Gastrocnemius medialis (tissue), 4 donors: ENCODE measurements around the gene CXCL17.

Experiments
- POLR2A ChIP-seq, 2 donors: fragments of 450-650 bp; IDR thresholded peaks; one replicate each; pipeline ENCODE4 v1.6.1; 2017; ENCODE audit warnings: antibody characterized with exemption in 2 of 2, mild to moderate bottlenecking in 2 of 2, moderate library complexity in 2 of 2
- TF ChIP-seq, protein P1 (sequence below), 5 experiments: fragments of 450-650 bp in 3 of 5; fragments of 200-600 bp in 2 of 5; sonication (generic) in 2 of 5; IDR thresholded peaks in 4 of 5; conservative IDR thresholded peaks in 1 of 5; 1 replicate in 4 of 5; 2 replicates in 1 of 5; pipeline ENCODE4 v1.5.1; 2016 to 2019; ENCODE audit warnings: antibody characterized with exemption in 5 of 5, mild to moderate bottlenecking in 3 of 5, moderate library complexity in 3 of 5

DNA sequence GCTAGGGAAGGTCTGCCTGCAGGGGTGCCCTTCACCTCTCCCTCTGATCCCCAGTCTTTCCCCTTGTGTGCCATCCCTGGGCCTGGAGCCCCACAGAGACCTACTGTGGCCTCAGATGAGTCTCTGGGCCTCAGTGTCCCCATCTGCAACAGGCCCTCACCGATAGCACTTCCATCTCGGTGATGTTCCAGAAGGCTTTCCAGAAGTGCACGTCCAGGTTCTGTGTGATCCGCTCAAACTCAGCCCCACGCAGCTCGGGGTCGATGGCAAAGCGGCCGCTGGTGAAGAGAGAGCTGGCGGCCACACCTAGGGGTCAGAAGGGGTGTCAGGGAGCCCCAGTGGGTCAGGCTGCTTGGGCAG is 35.0 kb downstream of the CXCL17 start:
- TF ChIP-seq, protein P1, sequence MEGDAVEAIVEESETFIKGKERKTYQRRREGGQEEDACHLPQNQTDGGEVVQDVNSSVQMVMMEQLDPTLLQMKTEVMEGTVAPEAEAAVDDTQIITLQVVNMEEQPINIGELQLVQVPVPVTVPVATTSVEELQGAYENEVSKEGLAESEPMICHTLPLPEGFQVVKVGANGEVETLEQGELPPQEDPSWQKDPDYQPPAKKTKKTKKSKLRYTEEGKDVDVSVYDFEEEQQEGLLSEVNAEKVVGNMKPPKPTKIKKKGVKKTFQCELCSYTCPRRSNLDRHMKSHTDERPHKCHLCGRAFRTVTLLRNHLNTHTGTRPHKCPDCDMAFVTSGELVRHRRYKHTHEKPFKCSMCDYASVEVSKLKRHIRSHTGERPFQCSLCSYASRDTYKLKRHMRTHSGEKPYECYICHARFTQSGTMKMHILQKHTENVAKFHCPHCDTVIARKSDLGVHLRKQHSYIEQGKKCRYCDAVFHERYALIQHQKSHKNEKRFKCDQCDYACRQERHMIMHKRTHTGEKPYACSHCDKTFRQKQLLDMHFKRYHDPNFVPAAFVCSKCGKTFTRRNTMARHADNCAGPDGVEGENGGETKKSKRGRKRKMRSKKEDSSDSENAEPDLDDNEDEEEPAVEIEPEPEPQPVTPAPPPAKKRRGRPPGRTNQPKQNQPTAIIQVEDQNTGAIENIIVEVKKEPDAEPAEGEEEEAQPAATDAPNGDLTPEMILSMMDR (IDR thresholded peaks at IDR 0.05 in 4 of 5, conservative IDR thresholded peaks at IDR 0.05 in 1 of 5), result no peak
- no peak for TF ChIP-seq POLR2A (IDR thresholded peaks at IDR 0.05)
